A204.1 (cell line): Measurements from ENCODE around the gene MEI1.
A peak's percentile ranks its signal among the peaks of the same experiment; 100 is the strongest.
"Not testable (repeated sequence)": the region's sequence is repeated elsewhere in the genome, so short reads cannot be mapped to it uniquely, and the experiment has no call there.

ENCODE experiments used
- FAIRE-seq: peaks from 2 replicates; lab custom pipeline; 2012; peaks lifted over from hg19 to GRCh38; lab: Jason Lieb, UNC

Gene MEI1

GRCh38 chr22:41825376-41825775 lies 126.1 kb downstream of the MEI1 start:
- FAIRE-seq: no peak

DNA sequence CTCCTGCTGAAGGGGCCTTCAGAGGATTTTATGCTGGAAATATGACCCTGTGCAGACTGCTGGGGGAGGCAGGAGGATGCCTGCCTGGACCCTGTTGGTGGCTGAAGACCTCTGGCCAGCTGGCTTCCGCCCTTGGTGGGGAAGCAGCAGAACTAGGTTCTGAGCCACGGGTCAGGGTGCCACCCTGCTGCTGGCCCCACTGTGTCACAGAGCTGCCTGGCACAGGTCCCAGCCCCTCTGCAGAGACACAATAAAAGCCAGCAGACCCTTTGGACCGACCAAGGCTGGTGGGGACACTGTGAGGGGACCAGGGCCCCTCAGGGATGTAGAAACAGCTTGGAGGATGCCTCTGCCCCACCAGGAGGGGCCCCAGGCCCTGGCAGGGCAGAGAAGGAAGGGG lies 126.7 kb downstream of the MEI1 start:
- no peak for FAIRE-seq

GRCh38 chr22:41826430-41827383 lies 127.4 kb downstream of the MEI1 start:
- no peak for FAIRE-seq

GRCh38 chr22:41827671-41828070 lies 128.4 kb downstream of the MEI1 start:
- FAIRE-seq: no peak

- FAIRE-seq: no peak
These were observed 129.2 kb downstream of the MEI1 start for GRCh38 chr22:41828516-41828915.

DNA sequence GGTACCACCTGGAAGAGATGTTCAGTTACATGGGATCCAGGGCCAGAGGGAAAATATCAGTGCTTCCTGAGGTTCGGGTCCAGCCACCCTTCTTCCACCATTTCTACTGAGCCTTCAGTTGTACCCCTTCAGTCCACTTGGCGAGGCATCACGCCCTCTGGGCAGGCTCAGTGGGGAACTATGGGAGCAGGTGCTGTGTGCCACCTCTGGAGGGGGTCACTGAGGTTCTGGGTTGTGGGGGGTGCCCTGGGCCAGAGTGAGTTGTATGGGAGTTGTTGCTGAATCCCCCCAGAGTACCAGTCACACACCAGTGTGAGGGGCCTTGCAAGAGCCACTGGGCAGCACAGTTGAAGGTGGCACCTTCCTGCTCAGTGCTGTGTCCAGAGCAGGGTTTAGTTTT lies 130.9 kb downstream of the MEI1 start:
- no peak for FAIRE-seq

DNA sequence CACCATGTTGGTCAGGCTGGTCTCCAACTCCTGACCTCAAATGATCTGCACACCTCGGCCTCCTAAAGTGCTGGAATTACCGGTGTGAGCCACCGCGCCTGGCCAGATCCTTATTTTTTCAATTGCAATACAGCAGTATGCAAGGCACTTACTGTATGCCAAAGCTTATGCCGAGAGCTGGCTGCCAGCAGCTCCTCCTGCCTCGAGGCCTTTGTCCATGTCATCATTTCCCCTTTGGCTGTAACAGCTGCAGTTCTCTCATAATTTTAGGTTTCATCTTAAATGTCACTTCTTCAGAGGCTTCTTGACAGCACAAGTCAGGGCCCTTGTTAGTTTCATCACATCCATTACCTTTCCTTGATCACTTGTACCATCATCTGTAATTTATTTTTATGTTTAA lies 132.1 kb downstream of the MEI1 start:
- FAIRE-seq: no peak

GRCh38 chr22:41831828-41832552 lies 132.7 kb downstream of the MEI1 start:
- FAIRE-seq: no peak

GRCh38 chr22:41832553-41833368 lies 133.5 kb downstream of the MEI1 start, which contains the start of gene SREBF2:
Gene SREBF2 (plus strand): TSS chr22:41833105. CDS start chr22:41833271, 166 bp downstream.
- FAIRE-seq: peak; percentile 97

DNA sequence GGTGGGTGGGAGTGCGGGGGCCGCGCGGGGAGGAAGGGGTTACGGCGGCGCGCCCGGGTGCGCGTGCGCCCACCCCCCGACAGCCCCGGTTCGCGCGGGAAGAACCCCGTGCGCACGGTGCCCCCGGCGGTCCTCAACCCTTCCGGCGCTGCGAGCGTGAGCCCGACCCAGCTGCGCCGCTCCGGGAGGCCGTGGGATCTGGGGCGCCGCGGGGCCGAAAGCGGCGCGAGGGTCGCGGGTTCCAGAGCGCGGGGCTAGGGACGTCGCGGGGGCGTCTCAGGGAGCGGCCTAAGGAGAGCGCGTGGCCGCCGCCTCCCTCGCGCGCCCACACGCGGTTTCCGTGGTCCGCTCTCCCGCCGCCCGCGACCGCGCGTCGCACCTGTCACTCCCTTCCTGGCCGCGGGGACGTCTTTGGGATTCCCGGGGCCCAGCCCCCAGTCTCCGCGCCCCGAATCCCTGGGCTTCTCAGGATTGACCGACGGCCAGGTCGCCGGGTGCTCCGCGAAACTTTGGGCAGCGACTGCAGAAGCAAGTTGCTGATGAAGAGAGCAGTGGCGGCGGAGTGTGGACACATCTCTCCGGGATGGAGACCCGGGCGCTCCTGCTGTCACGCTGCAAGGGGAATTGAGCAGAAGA lies 134.2 kb downstream of the MEI1 start:
- FAIRE-seq: no peak

- FAIRE-seq: no peak
These were observed 135.0 kb downstream of the MEI1 start for GRCh38 chr22:41834005-41834944.

GRCh38 chr22:41835462-41835861 lies 136.2 kb downstream of the MEI1 start:
- FAIRE-seq: not testable (repeated sequence)

- no peak for FAIRE-seq
These were observed 137.2 kb downstream of the MEI1 start for GRCh38 chr22:41836551-41836950.

- no peak for FAIRE-seq
These were observed 139.7 kb downstream of the MEI1 start for GRCh38 chr22:41838842-41839618.

DNA sequence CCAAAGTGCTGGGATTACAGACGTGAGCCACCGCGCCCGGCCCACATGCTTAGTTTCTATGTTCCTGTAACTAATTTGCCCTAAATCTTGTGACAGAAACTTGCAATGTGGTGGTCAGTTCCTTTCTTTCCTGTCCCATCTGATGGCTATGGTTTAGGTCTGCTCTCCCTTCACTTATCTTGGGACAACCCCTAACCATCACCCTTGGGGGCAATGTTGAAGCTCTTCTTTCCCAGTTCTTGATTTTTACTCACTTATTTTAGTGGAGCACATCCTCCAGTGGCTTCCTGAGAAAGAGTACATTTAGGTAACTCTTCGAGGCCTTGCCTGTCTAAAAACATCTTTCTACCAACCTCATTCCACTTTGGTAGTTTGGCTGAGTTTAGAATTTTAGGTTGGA lies 140.9 kb downstream of the MEI1 start:
- FAIRE-seq: no peak

DNA sequence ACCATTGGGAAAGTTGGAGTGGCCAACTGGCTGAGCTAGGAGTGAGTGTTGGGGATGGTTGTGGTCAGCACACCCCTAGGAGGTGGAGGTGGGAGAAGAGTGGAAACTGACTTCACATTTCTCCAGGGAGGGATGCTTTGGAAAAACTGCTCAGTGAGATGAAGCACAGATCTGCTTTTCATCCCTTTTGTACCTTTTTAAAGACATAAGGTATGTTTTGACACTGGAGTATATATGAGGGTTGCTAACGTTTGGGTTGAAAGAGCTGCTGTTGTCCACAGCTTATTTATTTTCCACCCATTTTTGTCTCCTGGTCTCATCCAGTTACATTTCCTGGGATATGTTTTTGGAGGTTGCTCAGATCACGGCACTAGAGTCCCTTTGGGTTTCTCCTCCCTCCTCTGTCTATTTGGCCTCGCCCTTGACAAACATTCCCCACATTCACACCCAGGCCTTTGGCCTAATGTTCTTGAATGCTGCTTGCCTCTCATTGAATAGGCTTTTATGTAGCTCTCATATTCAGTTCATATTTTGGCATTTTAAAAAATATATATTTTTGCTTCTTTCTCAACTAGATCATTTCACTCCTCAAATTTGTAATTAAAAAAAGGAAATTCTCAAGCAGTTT lies 141.9 kb downstream of the MEI1 start:
- FAIRE-seq: no peak

DNA sequence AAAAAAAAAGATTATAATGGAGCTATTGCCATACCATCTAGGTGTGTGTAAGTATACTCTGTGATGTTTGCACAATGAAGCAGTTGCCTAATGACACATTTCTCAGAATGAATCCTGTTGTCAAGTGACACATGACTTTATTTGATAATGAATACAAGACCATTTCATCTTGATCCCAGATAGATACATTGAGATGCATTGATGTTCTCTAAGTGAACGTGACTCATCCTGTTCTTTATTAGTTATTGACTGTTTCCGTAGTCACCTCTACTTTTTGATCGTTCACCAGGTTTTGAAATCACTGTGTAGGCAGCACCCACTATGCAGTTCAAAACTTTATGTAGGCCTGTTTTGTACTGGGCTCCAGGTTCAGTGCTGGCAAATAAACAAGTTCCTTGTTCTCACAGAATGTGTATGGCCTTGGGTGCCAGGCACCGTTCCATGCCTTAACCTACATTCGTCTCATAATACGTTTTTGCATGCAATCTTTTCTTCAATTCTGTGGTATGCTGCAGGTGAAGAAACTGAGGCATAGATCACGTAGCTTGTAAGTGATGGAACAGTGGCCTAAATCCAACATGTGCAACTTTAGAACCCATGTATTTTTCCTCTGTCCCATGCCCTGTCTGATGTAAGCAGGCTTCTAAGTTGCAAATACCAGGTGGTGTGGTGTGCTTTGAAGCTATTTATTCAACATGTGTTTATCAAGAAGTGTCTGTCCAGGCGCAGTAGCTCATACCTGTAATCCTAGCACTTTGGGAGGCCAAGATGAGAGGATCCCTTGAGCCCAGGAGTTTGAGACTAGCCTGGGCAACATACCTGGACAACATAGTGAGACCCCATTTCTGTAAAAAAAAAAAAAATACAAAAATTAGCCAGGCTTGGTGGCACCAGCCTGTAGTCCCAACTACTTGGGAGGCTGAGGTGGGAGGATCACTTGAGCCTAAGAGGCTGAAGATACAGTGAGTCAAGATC lies 144.0 kb downstream of the MEI1 start:
- FAIRE-seq: no peak

- FAIRE-seq: no peak
These were observed 144.7 kb downstream of the MEI1 start for GRCh38 chr22:41844036-41844435.
